Stimulated activated CD4-positive, alpha-beta T cell treated with anti-CD3 and anti-CD28 coated beads, Interleukin-12 subunit alpha, Interleukin-12 subunit beta, amount 100 ng/mL, for 48 hours (primary cell): Measurements from ENCODE around the gene FGR.
"Not testable (repeated sequence)": the region's sequence is repeated elsewhere in the genome, so short reads cannot be mapped to it uniquely, and the experiment has no call there.

ENCODE experiments used
- DNase-seq, 3 donors: peaks; one replicate each; pipeline ENCODE4 v3.0.0-alpha.2; 2020; ENCODE audit warnings: low read depth in 2 of 3, low spot score in 1 of 3

Gene FGR

GRCh38 chr1:27660300-27660835 lies 25.4 kb upstream of the FGR start:
- DNase-seq = no peak

- DNase-seq = peak; percentile 72 to 85 (median 80)
Observed at GRCh38 chr1:27659497-27660299, 24.7 kb upstream of the FGR start.

- DNase-seq = peak in 1 of 3 donors; percentile 21
Observed at GRCh38 chr1:27658951-27659496, 24.0 kb upstream of the FGR start.

- no peak for DNase-seq
Observed at GRCh38 chr1:27656157-27656893, 21.3 kb upstream of the FGR start.

- no peak for DNase-seq
Observed at GRCh38 chr1:27655151-27655937, 20.4 kb upstream of the FGR start.

- DNase-seq = no peak
Observed at GRCh38 chr1:27652111-27652864, 17.3 kb upstream of the FGR start.

GRCh38 chr1:27650539-27651175 lies 15.7 kb upstream of the FGR start:
- DNase-seq = no peak

- no peak for DNase-seq
Observed at GRCh38 chr1:27650171-27650538, 15.2 kb upstream of the FGR start.

- DNase-seq = no peak
Observed at GRCh38 chr1:27649306-27649635, 14.3 kb upstream of the FGR start.

GRCh38 chr1:27648602-27649305 lies 13.8 kb upstream of the FGR start:
- DNase-seq = no peak

GRCh38 chr1:27647328-27647727 lies 12.3 kb upstream of the FGR start:
- no peak for DNase-seq

- no peak for DNase-seq
Observed at GRCh38 chr1:27646676-27647075, 11.7 kb upstream of the FGR start.

- DNase-seq = no peak
Observed at GRCh38 chr1:27645071-27645415, 10.1 kb upstream of the FGR start.

GRCh38 chr1:27644369-27645070 lies 9.5 kb upstream of the FGR start:
- no peak for DNase-seq

- peak in 2 of 3 donors; percentile 48 to 68 for DNase-seq
Observed at GRCh38 chr1:27643600-27644368, 8.8 kb upstream of the FGR start.

GRCh38 chr1:27640514-27640913 lies 5.5 kb upstream of the FGR start:
- DNase-seq = not testable (repeated sequence)

GRCh38 chr1:27638805-27639204 lies 3.8 kb upstream of the FGR start:
- DNase-seq = no peak

- DNase-seq = no peak
Observed at GRCh38 chr1:27638047-27638734, 3.2 kb upstream of the FGR start.
